ENCODE data around the gene NACAD.
"Not testable (repeated sequence)": the region's sequence is repeated elsewhere in the genome, so short reads cannot be mapped to it uniquely, and the experiment has no call there.

NACAD gene

GRCh38 chr7:45116048-45116447, 27.3 kb upstream of the NACAD start:
- DNase-seq = no peak

GRCh38 chr7:45114926-45115325, 26.2 kb upstream of the NACAD start:
- no peak for DNase-seq

- not testable (repeated sequence) for DNase-seq
These were observed 25.5 kb upstream of the NACAD start for GRCh38 chr7:45114257-45114656.

GRCh38 chr7:45112648-45113047, 23.9 kb upstream of the NACAD start:
- DNase-seq = no peak

- peak; percentile 92 for DNase-seq
These were observed 22.8 kb upstream of the NACAD start, which contains the start of gene TBRG4 for GRCh38 chr7:45111298-45112223. TBRG4 (minus strand) TSS chr7:45111697; CDS start chr7:45109237, 2,460 bp downstream.

- no peak for DNase-seq
These were observed 20.1 kb upstream of the NACAD start for GRCh38 chr7:45108863-45109262.

GRCh38 chr7:45107356-45107755, 18.6 kb upstream of the NACAD start:
- DNase-seq = no peak

- DNase-seq = no peak
These were observed 18.1 kb upstream of the NACAD start for GRCh38 chr7:45106820-45107219.

GRCh38 chr7:45105588-45106188, 16.9 kb upstream of the NACAD start:
- no peak for DNase-seq

GRCh38 chr7:45104844-45105587, 16.2 kb upstream of the NACAD start:
- no peak for DNase-seq

- no peak for DNase-seq
These were observed 15.4 kb upstream of the NACAD start for GRCh38 chr7:45103958-45104843.

GRCh38 chr7:45102785-45103712, 14.3 kb upstream of the NACAD start:
- DNase-seq = no peak

GRCh38 chr7:45101748-45102147, 13.0 kb upstream of the NACAD start:
- no peak for DNase-seq

- DNase-seq = no peak
These were observed 12.2 kb upstream of the NACAD start for GRCh38 chr7:45100761-45101480.

GRCh38 chr7:45099891-45100760, 11.4 kb upstream of the NACAD start:
- DNase-seq = no peak

- no peak for DNase-seq
These were observed 10.4 kb upstream of the NACAD start for GRCh38 chr7:45098983-45099839.

GRCh38 chr7:45092931-45093235, 4.1 kb upstream of the NACAD start:
- DNase-seq = no peak

GRCh38 chr7:45092100-45092930, 3.5 kb upstream of the NACAD start:
- DNase-seq = no peak

Data from NCI-H2227 treated with DMSO at 0.1 percent for 48 hours (cell line).